ENCODE data around the gene MAP7D3. TPM values are rescaled to one million over a fixed set of nuclear protein-coding genes. Genes with fewer than 3 reads are reported as not detected.

MAP7D3 gene
- total and polyA plus RNA-seq, 4 donors: 9.8 to 30.9 (median 26.7) TPM

- H3K4me1 ChIP-seq (ENCODE audit: control insufficient read depth in 1 of 2, insufficient read depth in 2 of 2, low read length in 2 of 2): no peaks in the 10 kb centered on the region
- no peak overlapping the region for H3K4me3 ChIP-seq (ENCODE audit: low read length in 2 of 2)
- H3K27me3 ChIP-seq (ENCODE audit: control insufficient read depth in 1 of 2, insufficient read depth in 2 of 2, low read length in 1 of 2): no peaks in the 10 kb centered on the region
- WGBS, 2 donors: 35 to 44% methylated on average over 7 of the region's 7 CpGs
- DNase-seq (no peak), ATAC-seq (ENCODE audit: low FRiP score) (no peak)
- no peaks in the 10 kb centered on the region for H3K9me3 ChIP-seq (ENCODE audit: control insufficient read depth, low read length)
- H3K27ac ChIP-seq (ENCODE audit: low read depth in 1 of 2, low read length in 2 of 2): peak overlapping the region in 1 of 2 donors; percentile 74
- intact Hi-C loops (cut with DNase I): loop anchor here in 1 of 2 donors (5.0 to 10.0 kb wide), 2 partner anchors 50 to 187 kb away; no protein-coding TSS in a partner anchor
- peaks cover 0 to 3% of the 10 kb centered on the region in 2 donors for H3K36me3 ChIP-seq (ENCODE audit: control insufficient read depth in 1 of 2, insufficient read depth in 2 of 2, low read length in 1 of 2)
These were observed 36.6 kb downstream of the MAP7D3 start for GRCh38 chrX:136214551-136214950.

GRCh38 chrX:136212557-136213111 is 38.6 kb downstream of the MAP7D3 start:
- intact Hi-C loops (cut with DNase I): loop anchor here in 1 of 2 donors (5.0 to 10.0 kb wide), 2 partner anchors 52 to 185 kb away; no protein-coding TSS in a partner anchor
- no peaks in the 10 kb centered on the region for H3K27me3 ChIP-seq (ENCODE audit: control insufficient read depth in 1 of 2, insufficient read depth in 2 of 2, low read length in 1 of 2)
- H3K4me3 ChIP-seq (ENCODE audit: low read length in 2 of 2): no peak overlapping the region
- DNase-seq (no peak), ATAC-seq (ENCODE audit: low FRiP score) (no peak)
- peak overlapping the region in 1 of 2 donors; percentile 83 for H3K27ac ChIP-seq (ENCODE audit: low read depth in 1 of 2, low read length in 2 of 2)
- 22 to 46% methylated on average over 17 of the region's 17 CpGs for WGBS, 2 donors
- no peaks in the 10 kb centered on the region for H3K9me3 ChIP-seq (ENCODE audit: control insufficient read depth, low read length)
- H3K4me1 ChIP-seq (ENCODE audit: control insufficient read depth in 1 of 2, insufficient read depth in 2 of 2, low read length in 2 of 2): no peaks in the 10 kb centered on the region
- H3K36me3 ChIP-seq (ENCODE audit: control insufficient read depth in 1 of 2, insufficient read depth in 2 of 2, low read length in 1 of 2): peaks cover 0 to 7% of the 10 kb centered on the region in 2 donors

GRCh38 chrX:136211766-136212556 is 39.2 kb downstream of the MAP7D3 start:
- Histone ChIP-seq H3K36me3 (ENCODE audit: control insufficient read depth in 1 of 2, insufficient read depth in 2 of 2, low read length in 1 of 2) (peaks cover 0 to 13% of the 10 kb centered on the region in 2 donors), H3K4me3 (ENCODE audit: low read length in 2 of 2) (no peak overlapping the region), H3K27me3 (ENCODE audit: control insufficient read depth in 1 of 2, insufficient read depth in 2 of 2, low read length in 1 of 2) (no peaks in the 10 kb centered on the region), H3K27ac (ENCODE audit: low read depth in 1 of 2, low read length in 2 of 2) (peak overlapping the region in 1 of 2 donors; percentile 83), H3K4me1 (ENCODE audit: control insufficient read depth in 1 of 2, insufficient read depth in 2 of 2, low read length in 2 of 2) (no peaks in the 10 kb centered on the region), H3K9me3 (ENCODE audit: control insufficient read depth, low read length) (no peaks in the 10 kb centered on the region)
- intact Hi-C loops (cut with DNase I): loop anchor here in 1 of 2 donors (5.0 to 10.0 kb wide), 2 partner anchors 53 to 185 kb away; no protein-coding TSS in a partner anchor
- no peak for DNase-seq
- peak; percentile 27 for ATAC-seq (ENCODE audit: low FRiP score)
- WGBS, 2 donors: 36 to 52% methylated on average over 10 to 11 of the region's 11 CpGs

- ATAC-seq (ENCODE audit: low FRiP score): no peak
- no peaks in the 10 kb centered on the region for H3K27me3 ChIP-seq (ENCODE audit: control insufficient read depth in 1 of 2, insufficient read depth in 2 of 2, low read length in 1 of 2)
- peaks cover 0 to 16% of the 10 kb centered on the region in 2 donors for H3K36me3 ChIP-seq (ENCODE audit: control insufficient read depth in 1 of 2, insufficient read depth in 2 of 2, low read length in 1 of 2)
- no peaks in the 10 kb centered on the region for H3K9me3 ChIP-seq (ENCODE audit: control insufficient read depth, low read length)
- H3K27ac ChIP-seq (ENCODE audit: low read depth in 1 of 2, low read length in 2 of 2): no peak overlapping the region
- H3K4me1 ChIP-seq (ENCODE audit: control insufficient read depth in 1 of 2, insufficient read depth in 2 of 2, low read length in 2 of 2): no peaks in the 10 kb centered on the region
- WGBS, 2 donors: 47 to 60% methylated on average over 5 of the region's 5 CpGs
- intact Hi-C loops (cut with DNase I): loop anchor here in 1 of 2 donors (5.0 to 10.0 kb wide), 2 partner anchors 54 to 184 kb away; no protein-coding TSS in a partner anchor
- DNase-seq: no peak
- H3K4me3 ChIP-seq (ENCODE audit: low read length in 2 of 2): no peak overlapping the region
These were observed 40.4 kb downstream of the MAP7D3 start for GRCh38 chrX:136210806-136211205.

- Histone ChIP-seq H3K9me3 (ENCODE audit: control insufficient read depth, low read length) (no peaks in the 10 kb centered on the region), H3K4me1 (ENCODE audit: control insufficient read depth in 1 of 2, insufficient read depth in 2 of 2, low read length in 2 of 2) (no peaks in the 10 kb centered on the region), H3K27ac (ENCODE audit: low read depth in 1 of 2, low read length in 2 of 2) (no peak overlapping the region), H3K27me3 (ENCODE audit: control insufficient read depth in 1 of 2, insufficient read depth in 2 of 2, low read length in 1 of 2) (no peaks in the 10 kb centered on the region), H3K4me3 (ENCODE audit: low read length in 2 of 2) (no peak overlapping the region), H3K36me3 (ENCODE audit: control insufficient read depth in 1 of 2, insufficient read depth in 2 of 2, low read length in 1 of 2) (peaks cover 0 to 16% of the 10 kb centered on the region in 2 donors)
- DNase-seq (no peak), ATAC-seq (ENCODE audit: low FRiP score) (no peak)
- 22 to 42% methylated on average over 7 of the region's 7 CpGs for WGBS, 2 donors
- intact Hi-C loops (cut with DNase I): loop anchor here in 1 of 2 donors (5.0 to 10.0 kb wide), 2 partner anchors 55 to 183 kb away; no protein-coding TSS in a partner anchor
These were observed 41.0 kb downstream of the MAP7D3 start for GRCh38 chrX:136210243-136210642.

GRCh38 chrX:136209751-136210150 is 41.4 kb downstream of the MAP7D3 start:
- ATAC-seq (ENCODE audit: low FRiP score): no peak
- intact Hi-C loops (cut with DNase I): loop anchor here (2.0 to 10.0 kb wide), 4 partner anchors 48 to 182 kb away; no protein-coding TSS in a partner anchor
- H3K36me3 ChIP-seq (ENCODE audit: control insufficient read depth in 1 of 2, insufficient read depth in 2 of 2, low read length in 1 of 2): peaks cover 0 to 16% of the 10 kb centered on the region in 2 donors
- peak overlapping the region in 1 of 2 donors; percentile 22 for H3K27ac ChIP-seq (ENCODE audit: low read depth in 1 of 2, low read length in 2 of 2)
- H3K9me3 ChIP-seq (ENCODE audit: control insufficient read depth, low read length): no peaks in the 10 kb centered on the region
- no peaks in the 10 kb centered on the region for H3K4me1 ChIP-seq (ENCODE audit: control insufficient read depth in 1 of 2, insufficient read depth in 2 of 2, low read length in 2 of 2)
- WGBS, 2 donors: 11 to 29% methylated on average over 9 of the region's 9 CpGs
- no peak for DNase-seq
- no peak overlapping the region for H3K4me3 ChIP-seq (ENCODE audit: low read length in 2 of 2)
- no peaks in the 10 kb centered on the region for H3K27me3 ChIP-seq (ENCODE audit: control insufficient read depth in 1 of 2, insufficient read depth in 2 of 2, low read length in 1 of 2)

- Histone ChIP-seq H3K9me3 (ENCODE audit: control insufficient read depth, low read length) (no peaks in the 10 kb centered on the region), H3K4me3 (ENCODE audit: low read length in 2 of 2) (no peak overlapping the region), H3K4me1 (ENCODE audit: control insufficient read depth in 1 of 2, insufficient read depth in 2 of 2, low read length in 2 of 2) (no peaks in the 10 kb centered on the region), H3K27ac (ENCODE audit: low read depth in 1 of 2, low read length in 2 of 2) (peak overlapping the region in 1 of 2 donors; percentile 68), H3K27me3 (ENCODE audit: control insufficient read depth in 1 of 2, insufficient read depth in 2 of 2, low read length in 1 of 2) (no peaks in the 10 kb centered on the region), H3K36me3 (ENCODE audit: control insufficient read depth in 1 of 2, insufficient read depth in 2 of 2, low read length in 1 of 2) (peaks cover 0 to 16% of the 10 kb centered on the region in 2 donors)
- intact Hi-C loops (cut with DNase I): loop anchor here in 1 of 2 donors (2.0 to 5.0 kb wide), 2 partner anchors 48 to 180 kb away; no protein-coding TSS in a partner anchor
- ATAC-seq (ENCODE audit: low FRiP score): peak; percentile 57
- DNase-seq: peak; percentile 71 to 81
- 18 to 34% methylated on average over 28 of the region's 28 CpGs for WGBS, 2 donors
These were observed 42.0 kb downstream of the MAP7D3 start for GRCh38 chrX:136209016-136209738.

- ATAC-seq (ENCODE audit: low FRiP score) (no peak), DNase-seq (no peak)
- intact Hi-C loops (cut with DNase I): loop anchor here in 1 of 2 donors (5.0 kb wide), 1 partner anchor 50 kb away; no protein-coding TSS in a partner anchor
- H3K4me3 ChIP-seq (ENCODE audit: low read length in 2 of 2): no peak overlapping the region
- no peaks in the 10 kb centered on the region for H3K27me3 ChIP-seq (ENCODE audit: control insufficient read depth in 1 of 2, insufficient read depth in 2 of 2, low read length in 1 of 2)
- peak overlapping the region in 1 of 2 donors; percentile 26 for H3K27ac ChIP-seq (ENCODE audit: low read depth in 1 of 2, low read length in 2 of 2)
- H3K9me3 ChIP-seq (ENCODE audit: control insufficient read depth, low read length): no peaks in the 10 kb centered on the region
- WGBS, 2 donors: 24 to 51% methylated on average over 4 of the region's 4 CpGs
- H3K4me1 ChIP-seq (ENCODE audit: control insufficient read depth in 1 of 2, insufficient read depth in 2 of 2, low read length in 2 of 2): no peaks in the 10 kb centered on the region
- H3K36me3 ChIP-seq (ENCODE audit: control insufficient read depth in 1 of 2, insufficient read depth in 2 of 2, low read length in 1 of 2): peaks cover 0 to 16% of the 10 kb centered on the region in 2 donors
These were observed 43.7 kb downstream of the MAP7D3 start for GRCh38 chrX:136207546-136207945.
